SK-N-SH treated with all-trans-retinoic acid at 6 μM for 48 hours (cell line): Measurements from ENCODE around the gene PLCB1.

ENCODE experiments used
- ATAC-seq: fragments of 200-7000 bp; cut with Tn5 transposase; 3 replicates; pipeline ENCODE4 v1.9.1; 2020; ENCODE audit warnings: mild to moderate bottlenecking, moderate library complexity
- BACH2 ChIP-seq: fragments of 250-450 bp; sonication (Bioruptor Pico); IDR thresholded peaks from 2 replicates; pipeline ENCODE4 v1.9.0; 2021; ENCODE audit warnings: mild to moderate bottlenecking, borderline replicate concordance
- CSDC2 ChIP-seq: fragments of 250-450 bp; sonication (Bioruptor Pico); IDR thresholded peaks from 2 replicates; pipeline ENCODE4 v1.5.0; 2020; ENCODE audit warnings: mild to moderate bottlenecking, moderate library complexity
- ISL1 ChIP-seq: fragments of 250-450 bp; sonication (Bioruptor Pico); IDR thresholded peaks from 2 replicates; pipeline ENCODE4 v2.1.2; 2022; ENCODE audit warnings: mild to moderate bottlenecking, moderate library complexity
- OSR1 ChIP-seq: fragments of 250-450 bp; sonication (Bioruptor Pico); IDR thresholded peaks from 2 replicates; pipeline ENCODE4 v1.8.0; 2022; ENCODE audit warnings: moderate library complexity, mild to moderate bottlenecking, inconsistent platforms
- PPARA ChIP-seq: fragments of 250-450 bp; sonication (Bioruptor Pico); IDR thresholded peaks from 2 replicates; pipeline ENCODE4 v1.5.0; 2020; ENCODE audit warnings: mild to moderate bottlenecking, borderline replicate concordance
- RARB ChIP-seq: fragments of 250-450 bp; sonication (Bioruptor Pico); IDR thresholded peaks from 2 replicates; pipeline ENCODE4 v1.8.0; 2021; ENCODE audit warnings: mild to moderate bottlenecking, moderate library complexity
- SNAI2 ChIP-seq: fragments of 250-450 bp; sonication (Bioruptor Pico); IDR thresholded peaks from 2 replicates; pipeline ENCODE4 v1.5.0; 2020; ENCODE audit warnings: mild to moderate bottlenecking, moderate library complexity
- TOX ChIP-seq: fragments of 250-450 bp; sonication (Bioruptor Pico); IDR thresholded peaks from 2 replicates; pipeline ENCODE4 v1.8.0; 2021; ENCODE audit warnings: mild to moderate bottlenecking, moderate library complexity, borderline replicate concordance
- ZC3H10 ChIP-seq: fragments of 250-450 bp; sonication (Bioruptor Pico); IDR thresholded peaks from 2 replicates; pipeline ENCODE4 v1.5.1; 2021; ENCODE audit warnings: mild to moderate bottlenecking, moderate library complexity
- ZFP30 ChIP-seq: fragments of 450-650 bp; formaldehyde crosslinking; IDR thresholded peaks from 2 replicates; pipeline ENCODE4 v1.5.0; 2022; ENCODE audit warnings: mild to moderate bottlenecking, moderate library complexity
- ZNF565 ChIP-seq: fragments of 450-650 bp; formaldehyde crosslinking; conservative IDR thresholded peaks from 2 replicates; pipeline ENCODE4 v1.5.0; 2020; ENCODE audit warnings: low read depth, mild to moderate bottlenecking, moderate library complexity
- TF ChIP-seq, protein P1 (sequence below): fragments of 250-450 bp; sonication (Bioruptor Pico); IDR thresholded peaks from 2 replicates; pipeline ENCODE4 v1.5.1; 2020; ENCODE audit warnings: low read depth, mild to moderate bottlenecking, moderate library complexity
- TF ChIP-seq, protein P2 (sequence below): fragments of 250-450 bp; sonication (Bioruptor Pico); IDR thresholded peaks from 2 replicates; pipeline ENCODE4 v1.8.0; 2021; ENCODE audit warnings: low read depth, mild to moderate bottlenecking, moderate library complexity, borderline replicate concordance
- TF ChIP-seq, protein P3 (sequence below): fragments of 250-450 bp; sonication (Bioruptor Pico); IDR thresholded peaks from 2 replicates; pipeline ENCODE4 v1.5.1; 2021; ENCODE audit warnings: mild to moderate bottlenecking, moderate library complexity
- TF ChIP-seq, protein P4 (sequence below): fragments of 250-450 bp; sonication (Bioruptor Pico); IDR thresholded peaks from 2 replicates; pipeline ENCODE4 v1.5.0; 2020; ENCODE audit warnings: mild to moderate bottlenecking, moderate library complexity
- TF ChIP-seq, protein P5 (sequence below): fragments of 250-450 bp; sonication (Bioruptor Pico); IDR thresholded peaks from 2 replicates; pipeline ENCODE4 v1.8.0; 2020; ENCODE audit warnings: mild to moderate bottlenecking, moderate library complexity, borderline replicate concordance

PLCB1 gene

DNA sequence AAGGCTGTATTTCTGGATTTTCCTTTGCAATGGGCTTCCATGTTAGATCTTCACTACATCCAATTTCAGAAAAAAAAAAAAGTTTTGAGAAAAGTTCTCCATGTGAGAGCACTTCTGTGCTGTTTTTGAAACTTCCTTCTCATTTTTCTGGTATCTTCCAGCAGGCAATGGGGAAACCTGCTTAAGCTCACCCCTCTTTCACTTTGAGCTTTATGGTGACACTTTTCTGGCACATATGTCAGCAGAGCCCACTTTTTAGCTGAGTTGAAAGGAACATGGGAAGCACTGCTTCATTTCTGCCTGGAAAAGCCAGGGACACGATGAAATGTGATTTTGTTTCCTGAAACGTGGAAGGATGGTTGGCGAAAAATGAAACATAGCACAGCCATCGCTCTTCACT, 293.7 kb downstream of the PLCB1 start:
- TF ChIP-seq, protein P1, sequence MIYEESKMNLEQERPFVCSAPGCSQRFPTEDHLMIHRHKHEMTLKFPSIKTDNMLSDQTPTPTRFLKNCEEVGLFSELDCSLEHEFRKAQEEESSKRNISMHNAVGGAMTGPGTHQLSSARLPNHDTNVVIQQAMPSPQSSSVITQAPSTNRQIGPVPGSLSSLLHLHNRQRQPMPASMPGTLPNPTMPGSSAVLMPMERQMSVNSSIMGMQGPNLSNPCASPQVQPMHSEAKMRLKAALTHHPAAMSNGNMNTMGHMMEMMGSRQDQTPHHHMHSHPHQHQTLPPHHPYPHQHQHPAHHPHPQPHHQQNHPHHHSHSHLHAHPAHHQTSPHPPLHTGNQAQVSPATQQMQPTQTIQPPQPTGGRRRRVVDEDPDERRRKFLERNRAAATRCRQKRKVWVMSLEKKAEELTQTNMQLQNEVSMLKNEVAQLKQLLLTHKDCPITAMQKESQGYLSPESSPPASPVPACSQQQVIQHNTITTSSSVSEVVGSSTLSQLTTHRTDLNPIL (CRISPR knock-in tag): no peak
- TF ChIP-seq, protein P2, sequence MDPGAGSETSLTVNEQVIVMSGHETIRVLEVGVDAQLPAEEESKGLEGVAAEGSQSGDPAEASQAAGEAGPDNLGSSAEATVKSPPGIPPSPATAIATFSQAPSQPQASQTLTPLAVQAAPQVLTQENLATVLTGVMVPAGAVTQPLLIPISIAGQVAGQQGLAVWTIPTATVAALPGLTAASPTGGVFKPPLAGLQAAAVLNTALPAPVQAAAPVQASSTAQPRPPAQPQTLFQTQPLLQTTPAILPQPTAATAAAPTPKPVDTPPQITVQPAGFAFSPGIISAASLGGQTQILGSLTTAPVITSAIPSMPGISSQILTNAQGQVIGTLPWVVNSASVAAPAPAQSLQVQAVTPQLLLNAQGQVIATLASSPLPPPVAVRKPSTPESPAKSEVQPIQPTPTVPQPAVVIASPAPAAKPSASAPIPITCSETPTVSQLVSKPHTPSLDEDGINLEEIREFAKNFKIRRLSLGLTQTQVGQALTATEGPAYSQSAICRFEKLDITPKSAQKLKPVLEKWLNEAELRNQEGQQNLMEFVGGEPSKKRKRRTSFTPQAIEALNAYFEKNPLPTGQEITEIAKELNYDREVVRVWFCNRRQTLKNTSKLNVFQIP (CRISPR knock-in tag): no peak
- no peak for ATAC-seq

DNA sequence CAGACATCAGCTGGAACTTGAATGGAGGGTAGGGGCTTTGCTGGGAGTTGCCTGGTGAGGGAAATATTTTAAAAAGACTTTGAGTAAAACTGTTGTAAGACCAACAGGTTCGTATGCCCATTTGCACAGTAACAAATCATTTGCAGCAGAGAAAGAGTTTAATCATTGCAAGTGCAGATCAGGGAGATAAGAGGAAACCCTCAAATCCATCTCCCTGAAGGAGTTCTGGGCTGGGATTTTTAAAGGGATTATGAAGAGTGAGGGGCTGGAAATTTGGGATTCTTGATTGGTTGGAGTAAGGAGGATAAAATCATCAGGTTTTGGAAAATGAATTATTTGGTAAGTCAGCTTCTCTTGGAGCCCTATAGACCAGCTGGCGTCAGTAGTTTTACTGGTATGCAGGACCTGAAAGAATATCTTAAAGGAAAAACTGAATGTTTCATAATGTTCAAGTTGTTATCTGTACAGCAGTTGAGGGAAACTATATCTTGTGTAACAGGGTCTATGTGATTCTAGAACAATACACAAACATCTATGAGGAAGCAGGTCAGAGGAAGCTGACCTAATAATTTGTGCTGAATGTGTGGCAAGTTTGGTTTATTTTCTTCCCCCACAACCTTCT, 295.5 kb downstream of the PLCB1 start:
- no peak for ATAC-seq
- no peak for TF ChIP-seq SNAI2 (CRISPR knock-in tag)
- TF ChIP-seq ZFP30 (CRISPR knock-in tag): no peak
- no peak for TF ChIP-seq OSR1 (CRISPR knock-in tag)
- TF ChIP-seq, protein P3, sequence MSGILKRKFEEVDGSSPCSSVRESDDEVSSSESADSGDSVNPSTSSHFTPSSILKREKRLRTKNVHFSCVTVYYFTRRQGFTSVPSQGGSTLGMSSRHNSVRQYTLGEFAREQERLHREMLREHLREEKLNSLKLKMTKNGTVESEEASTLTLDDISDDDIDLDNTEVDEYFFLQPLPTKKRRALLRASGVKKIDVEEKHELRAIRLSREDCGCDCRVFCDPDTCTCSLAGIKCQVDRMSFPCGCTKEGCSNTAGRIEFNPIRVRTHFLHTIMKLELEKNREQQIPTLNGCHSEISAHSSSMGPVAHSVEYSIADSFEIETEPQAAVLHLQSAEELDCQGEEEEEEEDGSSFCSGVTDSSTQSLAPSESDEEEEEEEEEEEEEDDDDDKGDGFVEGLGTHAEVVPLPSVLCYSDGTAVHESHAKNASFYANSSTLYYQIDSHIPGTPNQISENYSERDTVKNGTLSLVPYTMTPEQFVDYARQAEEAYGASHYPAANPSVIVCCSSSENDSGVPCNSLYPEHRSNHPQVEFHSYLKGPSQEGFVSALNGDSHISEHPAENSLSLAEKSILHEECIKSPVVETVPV (CRISPR knock-in tag): no peak
- TF ChIP-seq, protein P1 (CRISPR knock-in tag): no peak
- TF ChIP-seq RARB (CRISPR knock-in tag): no peak
- no peak for TF ChIP-seq ZNF565
- TF ChIP-seq, protein P4, sequence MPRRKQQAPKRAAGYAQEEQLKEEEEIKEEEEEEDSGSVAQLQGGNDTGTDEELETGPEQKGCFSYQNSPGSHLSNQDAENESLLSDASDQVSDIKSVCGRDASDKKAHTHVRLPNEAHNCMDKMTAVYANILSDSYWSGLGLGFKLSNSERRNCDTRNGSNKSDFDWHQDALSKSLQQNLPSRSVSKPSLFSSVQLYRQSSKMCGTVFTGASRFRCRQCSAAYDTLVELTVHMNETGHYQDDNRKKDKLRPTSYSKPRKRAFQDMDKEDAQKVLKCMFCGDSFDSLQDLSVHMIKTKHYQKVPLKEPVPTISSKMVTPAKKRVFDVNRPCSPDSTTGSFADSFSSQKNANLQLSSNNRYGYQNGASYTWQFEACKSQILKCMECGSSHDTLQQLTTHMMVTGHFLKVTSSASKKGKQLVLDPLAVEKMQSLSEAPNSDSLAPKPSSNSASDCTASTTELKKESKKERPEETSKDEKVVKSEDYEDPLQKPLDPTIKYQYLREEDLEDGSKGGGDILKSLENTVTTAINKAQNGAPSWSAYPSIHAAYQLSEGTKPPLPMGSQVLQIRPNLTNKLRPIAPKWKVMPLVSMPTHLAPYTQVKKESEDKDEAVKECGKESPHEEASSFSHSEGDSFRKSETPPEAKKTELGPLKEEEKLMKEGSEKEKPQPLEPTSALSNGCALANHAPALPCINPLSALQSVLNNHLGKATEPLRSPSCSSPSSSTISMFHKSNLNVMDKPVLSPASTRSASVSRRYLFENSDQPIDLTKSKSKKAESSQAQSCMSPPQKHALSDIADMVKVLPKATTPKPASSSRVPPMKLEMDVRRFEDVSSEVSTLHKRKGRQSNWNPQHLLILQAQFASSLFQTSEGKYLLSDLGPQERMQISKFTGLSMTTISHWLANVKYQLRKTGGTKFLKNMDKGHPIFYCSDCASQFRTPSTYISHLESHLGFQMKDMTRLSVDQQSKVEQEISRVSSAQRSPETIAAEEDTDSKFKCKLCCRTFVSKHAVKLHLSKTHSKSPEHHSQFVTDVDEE (CRISPR knock-in tag): no peak

DNA sequence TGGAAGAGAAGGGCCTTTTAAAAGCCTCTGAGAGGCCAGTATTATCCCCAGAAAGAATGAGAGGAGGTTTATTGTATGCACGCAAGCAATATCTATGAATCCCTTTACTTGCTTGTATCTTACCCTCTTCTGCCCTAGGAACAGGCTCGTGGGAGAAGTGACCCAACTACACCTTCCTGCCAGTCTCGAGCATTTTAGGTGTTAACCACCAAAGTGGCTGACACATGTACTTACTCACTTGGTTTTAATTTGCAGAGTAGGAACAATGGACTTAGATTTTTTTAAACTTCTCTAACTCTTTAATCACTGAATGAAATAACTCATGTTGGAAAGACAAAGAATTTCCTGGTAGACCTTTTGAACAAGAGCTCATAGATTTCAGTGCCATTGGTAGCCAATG, 296.9 kb downstream of the PLCB1 start:
- TF ChIP-seq BACH2 (CRISPR knock-in tag) (no peak), OSR1 (CRISPR knock-in tag) (no peak), SNAI2 (CRISPR knock-in tag) (no peak), CSDC2 (CRISPR knock-in tag) (no peak), RARB (CRISPR knock-in tag) (no peak), ISL1 (no peak), TOX (CRISPR knock-in tag) (no peak), ZFP30 (CRISPR knock-in tag) (no peak), PPARA (no peak), ZC3H10 (CRISPR knock-in tag) (no peak)
- TF ChIP-seq, protein P4 (CRISPR knock-in tag): no peak
- TF ChIP-seq, protein P5, sequence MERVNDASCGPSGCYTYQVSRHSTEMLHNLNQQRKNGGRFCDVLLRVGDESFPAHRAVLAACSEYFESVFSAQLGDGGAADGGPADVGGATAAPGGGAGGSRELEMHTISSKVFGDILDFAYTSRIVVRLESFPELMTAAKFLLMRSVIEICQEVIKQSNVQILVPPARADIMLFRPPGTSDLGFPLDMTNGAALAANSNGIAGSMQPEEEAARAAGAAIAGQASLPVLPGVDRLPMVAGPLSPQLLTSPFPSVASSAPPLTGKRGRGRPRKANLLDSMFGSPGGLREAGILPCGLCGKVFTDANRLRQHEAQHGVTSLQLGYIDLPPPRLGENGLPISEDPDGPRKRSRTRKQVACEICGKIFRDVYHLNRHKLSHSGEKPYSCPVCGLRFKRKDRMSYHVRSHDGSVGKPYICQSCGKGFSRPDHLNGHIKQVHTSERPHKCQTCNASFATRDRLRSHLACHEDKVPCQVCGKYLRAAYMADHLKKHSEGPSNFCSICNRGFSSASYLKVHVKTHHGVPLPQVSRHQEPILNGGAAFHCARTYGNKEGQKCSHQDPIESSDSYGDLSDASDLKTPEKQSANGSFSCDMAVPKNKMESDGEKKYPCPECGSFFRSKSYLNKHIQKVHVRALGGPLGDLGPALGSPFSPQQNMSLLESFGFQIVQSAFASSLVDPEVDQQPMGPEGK (CRISPR knock-in tag): no peak
- TF ChIP-seq, protein P2 (CRISPR knock-in tag): no peak
- no peak for ATAC-seq
